Measurements from ENCODE around the gene PKHD1.

Gene PKHD1

DNA sequence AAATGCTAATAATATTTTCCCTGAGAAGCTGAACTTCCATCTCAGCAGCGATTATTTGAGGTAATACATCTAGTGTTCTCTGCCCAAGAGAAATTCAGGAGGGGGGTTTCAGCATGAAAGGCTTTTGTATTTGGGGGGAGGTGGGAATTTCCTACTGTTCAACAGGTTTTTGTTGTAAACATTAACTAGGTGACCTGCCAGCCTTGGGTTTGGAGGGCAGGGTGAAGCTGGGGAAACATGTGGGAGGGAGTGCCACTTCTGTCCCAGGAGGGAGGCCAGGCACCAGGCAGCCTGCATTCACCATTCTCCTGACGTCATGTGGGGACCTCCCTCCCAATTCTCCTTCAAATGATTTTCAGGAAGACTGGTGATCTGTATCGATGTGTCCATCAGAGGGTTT lies 37.7 kb upstream of the PKHD1 start:
- Histone ChIP-seq H3K27ac (ENCODE audit: low read depth, low read length) (no peak overlapping the region), H3K4me3 (ENCODE audit: low read depth, low read length) (no peak overlapping the region), H3K4me1 (ENCODE audit: control insufficient read depth, insufficient read depth, low read length, unreplicated experiment) (no peaks in the 10 kb centered on the region), H3K36me3 (ENCODE audit: insufficient read depth, low read length) (no peaks in the 10 kb centered on the region), H3K27me3 (ENCODE audit: insufficient read depth, low read length) (peaks cover 13% of the 10 kb centered on the region; the same call in 1 of the 2 replicates), H3K79me2 (ENCODE audit: control insufficient read depth, insufficient read depth, low read length, unreplicated experiment) (no peaks in the 10 kb centered on the region), H2AFZ (ENCODE audit: low read length, unreplicated experiment) (no peak overlapping the region)

DNA sequence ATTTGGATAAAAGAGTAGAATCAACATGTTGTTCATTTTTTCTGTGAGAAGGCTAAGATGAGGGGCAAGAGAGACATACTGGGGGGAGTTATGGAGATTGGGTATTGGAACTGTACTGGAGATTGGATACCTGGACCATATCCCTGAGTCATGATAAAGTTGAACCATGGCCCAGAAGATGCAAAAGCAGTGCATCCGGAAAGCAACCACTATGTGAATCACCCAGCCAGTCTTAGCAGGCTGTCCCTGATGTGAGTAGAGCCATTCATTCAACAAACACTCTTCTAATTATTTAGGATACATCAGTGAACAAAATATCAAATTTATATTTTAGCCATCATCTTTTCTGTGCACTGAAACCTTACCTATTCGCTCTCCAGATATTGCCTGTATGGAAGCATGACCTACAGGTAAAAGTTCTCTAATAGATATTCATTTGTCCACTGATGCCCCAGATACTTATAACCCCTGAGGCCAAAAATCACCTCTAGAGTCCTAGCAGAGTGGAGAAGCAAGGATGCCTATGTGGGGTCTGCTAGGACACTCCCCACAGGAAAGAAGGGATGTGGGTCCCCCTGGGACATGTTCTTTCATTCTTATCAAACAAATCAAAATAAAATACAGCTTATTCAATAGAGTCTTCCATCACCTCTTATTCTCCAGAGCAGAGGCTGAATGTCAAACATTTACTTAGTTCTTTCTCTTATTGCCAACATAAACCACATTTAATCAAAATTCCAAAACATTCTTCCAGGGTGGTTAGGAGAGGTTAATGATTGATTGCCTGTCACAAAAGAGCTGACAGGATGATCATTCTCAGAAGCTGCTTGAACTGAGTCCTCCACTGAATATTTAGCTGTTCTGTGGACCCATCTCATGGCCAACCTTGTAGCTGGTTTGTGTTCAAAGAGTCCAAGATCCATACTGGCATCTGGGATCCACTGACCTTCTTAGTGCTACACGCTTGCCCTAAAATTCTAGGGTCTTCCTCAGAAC lies 37.0 kb upstream of the PKHD1 start:
- peaks cover 13% of the 10 kb centered on the region; the same call in 1 of the 2 replicates for H3K27me3 ChIP-seq (ENCODE audit: insufficient read depth, low read length)
- H2AFZ ChIP-seq (ENCODE audit: low read length, unreplicated experiment), result no peak overlapping the region
- H3K4me3 ChIP-seq (ENCODE audit: low read depth, low read length), result no peak overlapping the region
- no peaks in the 10 kb centered on the region for H3K36me3 ChIP-seq (ENCODE audit: insufficient read depth, low read length)
- no peak overlapping the region for H3K27ac ChIP-seq (ENCODE audit: low read depth, low read length)
- no peaks in the 10 kb centered on the region for H3K79me2 ChIP-seq (ENCODE audit: control insufficient read depth, insufficient read depth, low read length, unreplicated experiment)
- no peaks in the 10 kb centered on the region for H3K4me1 ChIP-seq (ENCODE audit: control insufficient read depth, insufficient read depth, low read length, unreplicated experiment)

DNA sequence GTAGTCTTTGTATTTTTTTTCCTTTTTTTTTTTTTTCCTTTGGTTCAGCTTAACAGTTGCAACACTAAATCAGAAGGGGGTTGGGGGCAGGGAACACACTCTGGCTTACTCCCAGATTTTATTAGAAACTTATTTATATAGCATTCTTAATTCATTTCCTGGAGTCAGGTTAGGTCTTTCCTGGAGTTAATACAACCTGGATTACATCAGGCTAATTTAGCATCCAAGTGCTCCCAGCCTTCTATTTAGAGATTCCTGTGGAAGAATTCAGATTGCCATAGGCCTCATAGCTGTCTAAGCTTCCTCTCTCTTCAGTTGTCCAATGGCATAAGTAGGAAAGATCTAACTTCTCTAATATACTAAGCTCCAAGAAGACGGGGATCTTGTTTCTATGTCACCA lies 35.8 kb upstream of the PKHD1 start:
- no peak overlapping the region for H3K4me3 ChIP-seq (ENCODE audit: low read depth, low read length)
- no peaks in the 10 kb centered on the region for H3K4me1 ChIP-seq (ENCODE audit: control insufficient read depth, insufficient read depth, low read length, unreplicated experiment)
- no peak overlapping the region for H3K27ac ChIP-seq (ENCODE audit: low read depth, low read length)
- H3K36me3 ChIP-seq (ENCODE audit: insufficient read depth, low read length), result no peaks in the 10 kb centered on the region
- H3K79me2 ChIP-seq (ENCODE audit: control insufficient read depth, insufficient read depth, low read length, unreplicated experiment), result no peaks in the 10 kb centered on the region
- no peak overlapping the region for H2AFZ ChIP-seq (ENCODE audit: low read length, unreplicated experiment)
- peaks cover 11% of the 10 kb centered on the region; the same call in 1 of the 2 replicates for H3K27me3 ChIP-seq (ENCODE audit: insufficient read depth, low read length)

DNA sequence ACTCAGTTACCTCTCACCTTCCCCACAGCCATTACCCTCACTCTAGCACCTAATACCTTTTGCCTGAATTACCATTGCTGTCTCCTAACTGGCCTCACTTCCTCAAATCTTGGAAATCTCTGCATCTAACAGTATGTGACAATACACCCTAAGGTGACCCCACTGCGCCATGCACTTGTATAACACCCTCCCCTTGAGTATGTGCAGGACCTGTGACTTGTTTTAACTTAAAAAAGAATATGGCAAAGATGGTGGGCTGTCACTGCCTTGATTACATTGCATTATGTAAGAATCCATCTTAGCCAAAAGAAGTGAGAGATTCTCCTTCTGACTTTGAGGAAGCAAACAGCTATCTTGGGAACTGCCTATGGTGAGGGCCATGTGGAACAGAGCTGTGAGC lies 29.9 kb upstream of the PKHD1 start:
- no peaks in the 10 kb centered on the region for H3K79me2 ChIP-seq (ENCODE audit: control insufficient read depth, insufficient read depth, low read length, unreplicated experiment)
- H3K27ac ChIP-seq (ENCODE audit: low read depth, low read length), result no peak overlapping the region

DNA sequence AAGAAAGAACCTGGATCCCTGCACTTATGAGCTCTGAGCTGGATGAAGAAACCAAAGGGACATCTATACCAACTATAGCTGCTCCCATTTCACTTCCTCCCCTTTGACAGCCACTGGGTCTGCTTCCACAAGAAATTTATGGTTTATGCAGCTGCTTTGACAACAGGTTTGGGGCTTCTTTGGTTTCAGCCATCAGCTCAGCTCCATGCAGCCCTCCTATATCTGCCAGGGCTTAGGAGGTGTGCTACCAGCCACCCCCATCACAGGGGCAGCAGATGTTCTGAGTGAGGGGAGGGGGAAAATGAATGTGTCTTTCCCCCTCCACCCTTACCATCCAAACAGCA lies 29.2 kb upstream of the PKHD1 start:
- Histone ChIP-seq H3K4me3 (ENCODE audit: low read depth, low read length) (no peak overlapping the region), H3K79me2 (ENCODE audit: control insufficient read depth, insufficient read depth, low read length, unreplicated experiment) (no peaks in the 10 kb centered on the region), H2AFZ (ENCODE audit: low read length, unreplicated experiment) (no peak overlapping the region), H3K4me1 (ENCODE audit: control insufficient read depth, insufficient read depth, low read length, unreplicated experiment) (no peaks in the 10 kb centered on the region), H3K27me3 (ENCODE audit: insufficient read depth, low read length) (no peaks in the 10 kb centered on the region), H3K27ac (ENCODE audit: low read depth, low read length) (no peak overlapping the region), H3K36me3 (ENCODE audit: insufficient read depth, low read length) (no peaks in the 10 kb centered on the region)

More for the DNA sequence above, 29.9 kb upstream of the PKHD1 start:
- Histone ChIP-seq H3K4me1 (ENCODE audit: control insufficient read depth, insufficient read depth, low read length, unreplicated experiment) (no peaks in the 10 kb centered on the region), H3K36me3 (ENCODE audit: insufficient read depth, low read length) (no peaks in the 10 kb centered on the region), H2AFZ (ENCODE audit: low read length, unreplicated experiment) (no peak overlapping the region), H3K4me3 (ENCODE audit: low read depth, low read length) (no peak overlapping the region), H3K27me3 (ENCODE audit: insufficient read depth, low read length) (no peaks in the 10 kb centered on the region)

DNA sequence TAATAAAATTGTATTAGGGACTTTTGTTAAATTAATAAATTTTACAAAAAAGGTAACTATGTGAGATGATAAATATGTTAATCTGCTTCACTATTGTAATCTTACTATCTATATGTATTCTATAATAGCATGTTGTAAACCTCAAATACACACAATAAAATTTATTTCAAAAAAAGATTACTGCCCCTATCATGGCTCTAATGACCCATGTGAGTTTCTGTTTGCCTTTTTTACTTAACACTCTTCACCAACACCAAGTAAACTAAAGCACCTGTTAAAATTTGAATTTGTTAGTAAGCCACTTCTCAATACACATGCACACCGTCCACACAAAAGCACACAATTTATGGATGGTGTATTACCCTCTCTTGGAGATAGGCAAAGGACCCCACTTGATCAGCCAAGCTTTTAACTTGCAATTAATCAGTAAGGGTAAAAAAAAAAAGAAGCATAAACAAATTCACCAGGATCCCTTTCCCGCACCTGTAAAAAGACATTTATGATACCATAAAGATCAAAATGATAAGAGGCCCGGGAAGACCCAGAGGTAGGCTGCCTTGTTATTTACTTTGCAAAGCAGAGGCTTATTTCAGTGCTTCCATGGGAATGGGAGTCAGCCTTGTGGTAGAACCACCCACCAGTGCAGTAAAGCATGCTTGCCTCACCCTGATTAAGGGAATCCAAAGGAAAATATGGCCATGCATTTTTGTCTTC lies 28.6 kb upstream of the PKHD1 start:
- Histone ChIP-seq H3K27ac (ENCODE audit: low read depth, low read length) (no peak overlapping the region), H3K36me3 (ENCODE audit: insufficient read depth, low read length) (no peaks in the 10 kb centered on the region), H3K4me3 (ENCODE audit: low read depth, low read length) (no peak overlapping the region), H3K4me1 (ENCODE audit: control insufficient read depth, insufficient read depth, low read length, unreplicated experiment) (no peaks in the 10 kb centered on the region), H3K27me3 (ENCODE audit: insufficient read depth, low read length) (no peaks in the 10 kb centered on the region), H3K79me2 (ENCODE audit: control insufficient read depth, insufficient read depth, low read length, unreplicated experiment) (no peaks in the 10 kb centered on the region), H2AFZ (ENCODE audit: low read length, unreplicated experiment) (no peak overlapping the region)

DNA sequence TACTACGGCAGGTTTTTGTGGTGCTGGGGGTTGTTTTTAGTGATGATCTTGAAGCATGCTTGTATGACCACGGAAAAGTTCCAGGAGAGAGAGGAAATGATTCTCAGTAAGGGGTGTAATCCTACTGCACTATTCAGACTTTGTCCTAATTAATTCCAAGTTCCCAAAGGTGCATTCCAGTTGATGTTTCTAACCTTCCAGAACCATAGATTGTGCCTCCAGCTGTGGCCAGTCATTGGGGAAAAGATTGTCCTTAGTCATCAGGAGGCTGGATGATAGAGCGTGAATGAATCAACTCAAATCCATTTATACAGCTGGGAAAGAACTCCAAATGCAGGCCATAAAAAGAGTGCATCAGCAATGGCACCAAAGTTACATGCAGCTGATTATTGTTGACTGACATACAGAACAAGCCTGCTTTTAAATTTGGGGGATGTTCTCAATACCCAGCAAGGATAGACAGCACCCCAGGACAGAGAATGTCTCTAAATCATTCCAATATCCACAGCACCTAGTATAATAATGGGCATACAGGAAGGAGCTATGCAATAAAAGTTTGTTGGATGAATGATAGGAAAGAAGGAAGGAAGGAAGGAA lies 27.8 kb upstream of the PKHD1 start:
- H2AFZ ChIP-seq (ENCODE audit: low read length, unreplicated experiment), result no peak overlapping the region
- no peaks in the 10 kb centered on the region for H3K36me3 ChIP-seq (ENCODE audit: insufficient read depth, low read length)
- H3K79me2 ChIP-seq (ENCODE audit: control insufficient read depth, insufficient read depth, low read length, unreplicated experiment), result no peaks in the 10 kb centered on the region
- H3K27ac ChIP-seq (ENCODE audit: low read depth, low read length), result no peak overlapping the region
- H3K4me3 ChIP-seq (ENCODE audit: low read depth, low read length), result no peak overlapping the region
- H3K27me3 ChIP-seq (ENCODE audit: insufficient read depth, low read length), result no peaks in the 10 kb centered on the region
- H3K4me1 ChIP-seq (ENCODE audit: control insufficient read depth, insufficient read depth, low read length, unreplicated experiment), result no peaks in the 10 kb centered on the region

DNA sequence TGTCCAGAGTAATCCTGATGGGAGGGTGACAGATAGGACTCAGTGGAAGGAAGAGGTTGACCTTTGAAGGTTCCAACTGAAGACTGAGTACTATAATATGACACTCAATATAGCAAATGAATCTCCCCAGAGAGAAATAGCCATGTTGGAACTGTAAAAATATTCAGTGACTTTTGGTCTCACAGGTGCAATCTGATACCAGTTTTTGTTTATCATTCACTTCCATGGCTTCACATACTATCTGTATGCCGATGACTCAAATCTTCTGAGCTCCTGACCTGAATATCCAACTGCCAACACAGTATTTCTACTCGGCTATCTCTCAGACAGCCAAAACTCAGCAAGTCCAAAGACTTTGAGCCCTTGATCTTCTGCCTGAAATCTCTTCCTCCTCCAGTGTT lies 21.8 kb upstream of the PKHD1 start:
- Histone ChIP-seq H3K36me3 (ENCODE audit: insufficient read depth, low read length) (no peaks in the 10 kb centered on the region), H3K4me3 (ENCODE audit: low read depth, low read length) (no peak overlapping the region), H3K4me1 (ENCODE audit: control insufficient read depth, insufficient read depth, low read length, unreplicated experiment) (no peaks in the 10 kb centered on the region), H3K27ac (ENCODE audit: low read depth, low read length) (no peak overlapping the region), H2AFZ (ENCODE audit: low read length, unreplicated experiment) (no peak overlapping the region), H3K27me3 (ENCODE audit: insufficient read depth, low read length) (no peaks in the 10 kb centered on the region), H3K79me2 (ENCODE audit: control insufficient read depth, insufficient read depth, low read length, unreplicated experiment) (no peaks in the 10 kb centered on the region)

DNA sequence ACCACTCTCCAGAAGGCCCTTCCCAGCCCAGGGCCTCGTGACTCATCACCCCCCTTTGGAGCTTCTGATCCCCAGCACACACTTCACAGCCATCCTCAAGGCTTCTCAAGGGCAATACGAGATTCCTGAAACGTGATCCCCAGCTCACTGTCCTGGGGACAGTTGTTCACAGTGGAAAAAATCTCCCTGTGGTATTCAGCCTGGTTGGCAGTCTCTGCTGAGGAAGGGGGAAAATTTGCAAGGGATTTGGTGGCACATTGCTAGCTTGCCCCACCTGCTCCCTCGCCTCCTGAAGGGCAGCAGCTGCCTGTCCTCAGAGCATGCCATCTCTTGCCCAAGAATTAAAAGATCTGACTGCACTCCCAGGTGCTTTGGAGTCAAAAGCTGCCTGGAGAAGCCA lies 20.7 kb upstream of the PKHD1 start:
- no peak overlapping the region for H3K4me3 ChIP-seq (ENCODE audit: low read depth, low read length)
- H3K4me1 ChIP-seq (ENCODE audit: control insufficient read depth, insufficient read depth, low read length, unreplicated experiment), result no peaks in the 10 kb centered on the region
- H3K79me2 ChIP-seq (ENCODE audit: control insufficient read depth, insufficient read depth, low read length, unreplicated experiment), result no peaks in the 10 kb centered on the region
- no peak overlapping the region for H3K27ac ChIP-seq (ENCODE audit: low read depth, low read length)
- no peaks in the 10 kb centered on the region for H3K36me3 ChIP-seq (ENCODE audit: insufficient read depth, low read length)
- H2AFZ ChIP-seq (ENCODE audit: low read length, unreplicated experiment), result no peak overlapping the region
- no peaks in the 10 kb centered on the region for H3K27me3 ChIP-seq (ENCODE audit: insufficient read depth, low read length)

DNA sequence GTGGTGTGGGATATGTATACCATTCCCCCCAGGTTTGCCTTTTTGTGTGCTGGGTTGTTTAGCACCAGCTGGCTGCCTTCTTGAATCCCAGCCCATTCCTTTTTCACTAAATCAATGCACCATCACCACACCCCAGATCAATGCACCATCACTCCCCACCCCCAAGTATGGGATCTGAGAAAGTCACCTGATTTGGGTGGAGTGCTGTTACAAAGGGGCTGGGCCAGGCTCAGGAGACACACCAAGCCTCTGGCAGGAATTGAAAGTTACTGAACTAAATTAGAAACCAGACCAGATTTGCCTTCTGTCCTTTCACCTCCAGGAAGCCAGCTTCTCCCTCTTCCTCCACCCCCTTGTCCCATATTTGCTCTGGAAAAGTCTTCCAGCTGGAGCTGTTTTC lies 19.6 kb upstream of the PKHD1 start:
- Histone ChIP-seq H3K27me3 (ENCODE audit: insufficient read depth, low read length) (no peaks in the 10 kb centered on the region), H3K27ac (ENCODE audit: low read depth, low read length) (no peak overlapping the region), H3K79me2 (ENCODE audit: control insufficient read depth, insufficient read depth, low read length, unreplicated experiment) (no peaks in the 10 kb centered on the region), H2AFZ (ENCODE audit: low read length, unreplicated experiment) (no peak overlapping the region), H3K4me3 (ENCODE audit: low read depth, low read length) (no peak overlapping the region), H3K36me3 (ENCODE audit: insufficient read depth, low read length) (no peaks in the 10 kb centered on the region), H3K4me1 (ENCODE audit: control insufficient read depth, insufficient read depth, low read length, unreplicated experiment) (no peaks in the 10 kb centered on the region)
